BE2C (cell line): Measurements from ENCODE around the gene DOC2B.
A peak's percentile ranks its signal among the peaks of the same experiment; 100 is the strongest.
"Not testable (repeated sequence)": the region's sequence is repeated elsewhere in the genome, so short reads cannot be mapped to it uniquely, and the experiment has no call there.

ENCODE experiments used
- DNase-seq: peaks from one replicate; pipeline ENCODE4 v3.0.0-alpha.2; 2020
- H3K27me3 ChIP-seq: fragments of 250-450 bp; sonication (Bioruptor Pico); 2 replicates; pipeline ENCODE4 v1.5.1; 2020; ENCODE audit warnings: mild to moderate bottlenecking
- H3K36me3 ChIP-seq: fragments of 250-450 bp; sonication (Bioruptor Pico); 2 replicates; pipeline ENCODE4 v1.5.1; 2020; ENCODE audit warnings: mild to moderate bottlenecking
- H3K4me1 ChIP-seq: fragments of 250-450 bp; sonication (Bioruptor Pico); 2 replicates; pipeline ENCODE4 v1.5.1; 2020
- H3K4me3 ChIP-seq: 2 replicates; pipeline ENCODE4 v1.5.1; 2011; ENCODE audit warnings: low read depth, low read length
- H3K9me3 ChIP-seq: fragments of 250-450 bp; sonication (Bioruptor Pico); 2 replicates; pipeline ENCODE4 v1.5.1; 2020
- TF ChIP-seq, protein P1 (sequence below): IDR thresholded peaks from 2 replicates; pipeline ENCODE4 v1.5.1; 2012; ENCODE audit warnings: mild to moderate bottlenecking, low read depth, low read length

The DOC2B gene

DNA sequence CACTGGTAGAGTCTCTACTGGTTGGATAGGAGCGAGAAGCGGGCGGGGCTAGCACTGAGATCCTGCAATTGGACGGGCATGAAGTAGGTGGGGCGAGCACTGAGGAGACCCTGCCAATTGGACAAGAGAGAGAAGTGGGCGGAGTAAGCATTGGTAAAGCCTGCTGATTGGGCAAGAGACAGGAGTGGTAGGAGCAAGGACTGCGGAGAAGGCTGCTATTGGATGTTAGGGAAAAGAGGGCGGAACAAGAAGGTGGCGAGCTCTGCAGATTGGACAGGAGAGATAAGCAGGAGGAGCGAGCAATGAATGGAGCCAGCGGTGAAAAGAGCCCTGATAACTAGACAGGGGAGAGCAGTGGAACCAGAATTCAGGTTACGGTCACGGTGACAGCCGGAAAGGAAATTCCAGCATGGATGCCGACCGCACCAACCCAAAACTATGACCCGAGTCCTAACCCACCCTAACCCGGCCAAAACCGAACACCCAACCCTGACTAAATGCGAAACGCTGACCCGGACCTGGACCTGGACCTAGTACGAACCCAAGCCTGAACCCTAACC, 39.3 kb downstream of the DOC2B start:
- no peaks in the 10 kb centered on the region for H3K36me3 ChIP-seq
- TF ChIP-seq, protein P1, sequence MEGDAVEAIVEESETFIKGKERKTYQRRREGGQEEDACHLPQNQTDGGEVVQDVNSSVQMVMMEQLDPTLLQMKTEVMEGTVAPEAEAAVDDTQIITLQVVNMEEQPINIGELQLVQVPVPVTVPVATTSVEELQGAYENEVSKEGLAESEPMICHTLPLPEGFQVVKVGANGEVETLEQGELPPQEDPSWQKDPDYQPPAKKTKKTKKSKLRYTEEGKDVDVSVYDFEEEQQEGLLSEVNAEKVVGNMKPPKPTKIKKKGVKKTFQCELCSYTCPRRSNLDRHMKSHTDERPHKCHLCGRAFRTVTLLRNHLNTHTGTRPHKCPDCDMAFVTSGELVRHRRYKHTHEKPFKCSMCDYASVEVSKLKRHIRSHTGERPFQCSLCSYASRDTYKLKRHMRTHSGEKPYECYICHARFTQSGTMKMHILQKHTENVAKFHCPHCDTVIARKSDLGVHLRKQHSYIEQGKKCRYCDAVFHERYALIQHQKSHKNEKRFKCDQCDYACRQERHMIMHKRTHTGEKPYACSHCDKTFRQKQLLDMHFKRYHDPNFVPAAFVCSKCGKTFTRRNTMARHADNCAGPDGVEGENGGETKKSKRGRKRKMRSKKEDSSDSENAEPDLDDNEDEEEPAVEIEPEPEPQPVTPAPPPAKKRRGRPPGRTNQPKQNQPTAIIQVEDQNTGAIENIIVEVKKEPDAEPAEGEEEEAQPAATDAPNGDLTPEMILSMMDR, result no peak
- DNase-seq, result peak; percentile 93

DNA sequence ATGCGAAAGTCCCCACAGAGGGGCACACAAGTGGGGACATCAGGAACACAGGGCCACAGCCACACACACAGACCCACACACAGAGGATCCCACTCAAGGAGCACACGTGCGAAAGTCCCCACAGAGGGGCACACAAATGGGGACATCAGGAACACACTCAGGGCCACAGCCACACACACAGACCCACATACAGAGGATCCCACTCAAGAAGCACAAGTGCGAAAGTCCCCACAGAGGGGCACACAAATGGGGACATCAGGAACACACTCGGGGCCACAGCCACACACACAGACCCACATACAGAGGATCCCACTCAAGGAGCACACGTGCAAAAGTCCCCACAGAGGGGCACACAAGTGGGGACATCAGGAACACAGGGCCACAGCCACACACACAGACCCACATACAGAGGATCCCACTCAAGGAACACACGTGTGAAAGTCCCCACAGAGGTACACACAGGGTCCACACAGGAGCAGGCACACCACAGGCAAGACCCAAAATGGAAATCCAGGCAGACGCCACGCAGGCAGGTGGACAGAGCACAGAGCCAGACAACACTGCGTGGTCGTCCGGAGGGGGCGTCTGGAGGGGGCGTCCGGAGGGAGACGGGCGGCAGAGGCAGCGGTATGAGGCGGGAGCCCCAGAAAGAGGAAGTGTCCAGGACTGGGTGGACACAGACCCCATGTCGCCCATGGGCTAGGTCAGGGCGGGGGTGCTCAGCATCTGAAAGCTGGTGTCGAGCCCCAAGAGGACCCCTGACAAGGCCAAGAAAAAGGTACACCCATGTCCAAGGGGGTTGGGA, 41.8 kb downstream of the DOC2B start:
- DNase-seq, H3K36me3 ChIP-seq, H3K27me3 ChIP-seq, H3K4me1 ChIP-seq, H3K9me3 ChIP-seq, H3K4me3 ChIP-seq: not testable (repeated sequence)

More for the DNA sequence above, 39.3 kb downstream of the DOC2B start:
- H3K9me3 ChIP-seq, result no peaks in the 10 kb centered on the region
- peak overlapping the region; percentile 58 for H3K4me3 ChIP-seq
- no peaks in the 10 kb centered on the region for H3K27me3 ChIP-seq
- H3K4me1 ChIP-seq, result no peaks in the 10 kb centered on the region

DNA sequence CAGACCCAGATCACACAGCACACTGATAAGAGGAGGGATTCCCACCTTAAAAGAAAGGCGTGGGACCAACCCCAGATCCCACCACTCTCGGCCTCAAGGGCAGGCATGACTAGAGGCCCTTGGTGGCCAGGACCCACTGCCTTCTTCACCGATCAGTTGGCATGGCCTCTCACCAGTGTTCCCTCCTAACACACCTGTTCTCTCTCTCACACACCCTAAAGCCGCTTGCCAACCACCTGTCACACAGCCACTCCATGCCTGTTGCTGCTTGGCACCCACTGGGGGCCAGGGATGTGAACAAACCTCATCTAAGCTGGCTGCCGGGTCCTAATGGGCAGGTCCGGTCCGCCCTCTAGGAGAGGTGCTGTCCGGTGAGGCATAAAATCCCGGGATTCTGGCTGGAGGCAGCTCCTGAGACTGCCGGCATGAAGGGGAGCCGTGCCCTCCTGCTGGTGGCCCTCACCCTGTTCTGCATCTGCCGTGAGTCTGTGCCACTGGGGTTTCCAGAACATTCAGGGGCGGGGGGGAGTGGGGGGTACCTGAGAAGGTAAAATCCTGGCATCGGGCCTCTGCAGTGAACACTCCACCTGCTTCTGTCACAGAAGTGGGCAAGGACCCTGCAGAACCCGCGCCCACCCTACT, 44.2 kb downstream of the DOC2B start, which contains the start of gene SCGB1C2:
TSS of gene SCGB1C2 (plus strand) at position 404 of the 642 bp plus-strand sequence. CDS start at position 426, 22 bp downstream.
- not testable (repeated sequence) for H3K36me3 ChIP-seq, H3K4me3 ChIP-seq, H3K9me3 ChIP-seq, DNase-seq, H3K27me3 ChIP-seq, H3K4me1 ChIP-seq

DNA sequence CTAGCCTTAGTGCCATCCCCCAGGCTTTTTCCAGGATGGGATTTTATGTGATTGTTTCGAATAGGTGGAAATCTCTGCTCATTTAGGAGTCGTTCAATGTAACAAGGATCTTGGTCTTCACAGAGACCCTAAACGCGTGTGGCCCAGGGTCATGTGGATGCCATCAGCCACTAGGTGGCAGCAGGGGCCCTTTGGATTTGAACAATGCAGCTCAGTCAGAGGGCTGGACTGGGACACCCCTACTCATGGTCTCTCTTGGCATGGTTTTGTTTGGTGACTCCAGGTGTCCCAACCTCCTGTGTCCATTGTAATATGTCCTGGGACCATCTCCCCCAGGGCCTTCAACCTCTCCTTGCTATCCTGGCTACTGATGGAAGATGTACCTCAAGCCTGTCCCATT, 44.9 kb downstream of the DOC2B start:
- not testable (repeated sequence) for H3K36me3 ChIP-seq, H3K4me3 ChIP-seq, H3K27me3 ChIP-seq, H3K9me3 ChIP-seq, H3K4me1 ChIP-seq
- DNase-seq, result peak; percentile 24
- TF ChIP-seq, protein P1, result peak; percentile 11

- not testable (repeated sequence) for H3K4me3 ChIP-seq, H3K27me3 ChIP-seq, DNase-seq, H3K36me3 ChIP-seq, H3K9me3 ChIP-seq, H3K4me1 ChIP-seq
These were observed 45.6 kb downstream of the DOC2B start for GRCh38 chr17:135895-136294.

GRCh38 chr17:135022-135421, 46.4 kb downstream of the DOC2B start:
- H3K9me3 ChIP-seq, result not testable (repeated sequence)

DNA sequence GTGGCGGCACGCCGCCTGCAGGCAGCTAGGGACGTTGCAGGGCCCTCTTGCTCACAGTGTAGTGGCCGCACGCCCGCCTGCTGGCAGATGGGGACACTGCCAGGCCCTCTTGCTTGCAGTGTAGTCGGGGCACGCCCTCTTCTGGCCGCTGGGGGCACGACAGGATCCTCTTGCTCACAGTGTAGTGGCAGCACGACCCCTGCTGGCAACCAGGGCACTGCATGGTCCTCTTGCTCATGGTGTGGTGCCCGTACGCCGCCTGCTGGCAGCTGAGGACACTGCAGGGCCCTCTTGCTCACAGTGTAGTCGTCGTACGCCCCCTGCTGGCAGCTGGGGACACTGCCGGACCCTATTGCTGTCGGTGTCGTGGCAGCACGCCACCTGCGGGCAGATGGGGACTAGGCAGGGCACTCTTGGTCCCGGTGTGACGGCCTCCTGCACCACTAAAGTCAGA, 47.1 kb downstream of the DOC2B start:
- H3K36me3 ChIP-seq, H3K4me3 ChIP-seq, H3K27me3 ChIP-seq, DNase-seq, H3K4me1 ChIP-seq, H3K9me3 ChIP-seq: not testable (repeated sequence)
- TF ChIP-seq, protein P1, result 0 out of 2 replicates have a peak, but pooled peaks have one; percentile 5

More at GRCh38 chr17:135022-135421, 46.4 kb downstream of the DOC2B start:
- DNase-seq, H3K36me3 ChIP-seq, H3K27me3 ChIP-seq, H3K4me3 ChIP-seq, H3K4me1 ChIP-seq: not testable (repeated sequence)

GRCh38 chr17:133932-134331, 47.5 kb downstream of the DOC2B start:
- not testable (repeated sequence) for DNase-seq, H3K9me3 ChIP-seq, H3K4me1 ChIP-seq, H3K27me3 ChIP-seq, H3K36me3 ChIP-seq, H3K4me3 ChIP-seq
